ENCODE measurements around the gene CNTFR. TPM values are rescaled to one million over a fixed set of nuclear protein-coding genes. Genes with fewer than 3 reads are reported as not detected.

CNTFR gene
- total and polyA plus RNA-seq, 10 of the 15 experiments (the other 5 are each of a cell fraction or from before 2014, with no cell fraction given) = not detected

GRCh38 chr9:34579104-34579807, 10.3 kb downstream of the CNTFR start:
- H3K4me1 ChIP-seq (ENCODE audit: control insufficient read depth, insufficient read depth, low read length) = no peaks in the 10 kb centered on the region
- H4K20me1 ChIP-seq (ENCODE audit: control insufficient read depth, insufficient read depth) = peaks cover 3% of the 10 kb centered on the region
- WGBS (ENCODE audit: insufficient coverage, insufficient replicate concordance, low lambda C conversion rate, missing lambda C conversion rate) = 5% methylated on average over 11 of the region's 17 CpGs
- H3K9ac ChIP-seq (ENCODE audit: control insufficient read depth, insufficient read depth, low read length) = no peak overlapping the region
- H3K4me2 ChIP-seq (ENCODE audit: control insufficient read depth, insufficient read depth) = no peak overlapping the region
- CTCF ChIA-PET = no interaction called here
- H3K9me3 ChIP-seq (replicated peaks; ENCODE audit: control insufficient read depth, insufficient read depth, low read length) = no peaks in the 10 kb centered on the region
- in situ Hi-C loops (cut with MboI) = no loop called here
- no peaks in the 10 kb centered on the region for H3K36me3 ChIP-seq (ENCODE audit: control insufficient read depth in 2 of 2, insufficient read depth in 2 of 2, low read length in 1 of 2)
- FAIRE-seq (no peak), ATAC-seq (no peak), DNase-seq (ENCODE audit: low read depth, low spot score) (no peak)
- H3K27me3 ChIP-seq (replicated peaks in 1 of 2; ENCODE audit: control insufficient read depth in 2 of 2, insufficient read depth in 2 of 2, low read length in 1 of 2) = peaks cover 19 to 23% of the 10 kb centered on the region in 2 experiments
- TF ChIP-seq RB1 (IDR thresholded peaks at IDR 0.05; ENCODE audit: borderline replicate concordance) (no peak), IRF5 (IDR thresholded peaks at IDR 0.05; ENCODE audit: borderline replicate concordance) (no peak), ZNF592 (IDR thresholded peaks at IDR 0.05) (no peak), FOS (IDR thresholded peaks at IDR 0.05; ENCODE audit: borderline replicate concordance, extremely low read depth, insufficient read length) (no peak), PAX8 (IDR thresholded peaks at IDR 0.05) (no peak), POLR2AphosphoS5 (IDR thresholded peaks at IDR 0.05; ENCODE audit: low read length) (no peak), ZZZ3 (IDR thresholded peaks at IDR 0.05; ENCODE audit: control insufficient read depth, insufficient read length, low read depth) (no peak)
- POLR2A ChIA-PET = no interaction called here
- H3K27ac ChIP-seq (ENCODE audit: control insufficient read depth, insufficient read depth) = no peak overlapping the region
- SMC1A ChIA-PET (ENCODE audit: uncharacterized antibody, unreplicated experiment) = no interaction called here
- H3K4me3 ChIP-seq = no peak overlapping the region
- no TSS peak for BruUV-seq (replicated peaks)
- RAD21 ChIA-PET (ENCODE audit: unreplicated experiment) = no interaction called here
- H2AFZ ChIP-seq (ENCODE audit: control insufficient read depth, low read depth, low read length) = no peak overlapping the region
- H3K79me2 ChIP-seq (ENCODE audit: control insufficient read depth, insufficient read depth, low read length) = no peaks in the 10 kb centered on the region
- intact Hi-C loops (cut with micrococcal nuclease; ENCODE audit: unreplicated experiment) = no loop called here
